ENCODE data around the gene CCDC77.

The CCDC77 gene

GRCh38 chr12:454833-455232 lies 53.4 kb downstream of the CCDC77 start:
- DNase-seq = no peak

GRCh38 chr12:455821-456220 lies 54.4 kb downstream of the CCDC77 start:
- DNase-seq = no peak

- no peak for DNase-seq
These were observed 56.2 kb downstream of the CCDC77 start for GRCh38 chr12:457676-458075.

GRCh38 chr12:459050-459429 lies 57.6 kb downstream of the CCDC77 start:
- no peak for DNase-seq

- peak; percentile 40 for DNase-seq
These were observed 58.2 kb downstream of the CCDC77 start, which contains the start of gene B4GALNT3 for GRCh38 chr12:459430-460258. Gene B4GALNT3, plus strand, starts transcription at chr12:459939. Its CDS starts 438 bp downstream, at chr12:460377.

- DNase-seq = peak; percentile 46
These were observed 59.1 kb downstream of the CCDC77 start for GRCh38 chr12:460261-461230.

- no peak for DNase-seq
These were observed 60.0 kb downstream of the CCDC77 start for GRCh38 chr12:461425-461824.

- DNase-seq = no peak
These were observed 61.7 kb downstream of the CCDC77 start for GRCh38 chr12:462936-463705.

GRCh38 chr12:464484-465267 lies 63.2 kb downstream of the CCDC77 start:
- no peak for DNase-seq

- DNase-seq = no peak
These were observed 64.6 kb downstream of the CCDC77 start for GRCh38 chr12:466039-466438.

GRCh38 chr12:466762-467161 lies 65.3 kb downstream of the CCDC77 start:
- no peak for DNase-seq

GRCh38 chr12:467591-467990 lies 66.1 kb downstream of the CCDC77 start:
- no peak for DNase-seq

- no peak for DNase-seq
These were observed 67.4 kb downstream of the CCDC77 start for GRCh38 chr12:468671-469389.

GRCh38 chr12:470133-470532 lies 68.7 kb downstream of the CCDC77 start:
- no peak for DNase-seq

- no peak for DNase-seq
These were observed 71.8 kb downstream of the CCDC77 start for GRCh38 chr12:473198-473597.

GRCh38 chr12:473863-474577 lies 72.6 kb downstream of the CCDC77 start:
- DNase-seq = no peak

GRCh38 chr12:475286-475685 lies 73.8 kb downstream of the CCDC77 start:
- DNase-seq = no peak

- no peak for DNase-seq
These were observed 77.7 kb downstream of the CCDC77 start for GRCh38 chr12:479161-479560.

GRCh38 chr12:480831-481816 lies 79.7 kb downstream of the CCDC77 start:
- DNase-seq = no peak

All from stimulated activated CD4-positive, alpha-beta T cell treated with anti-CD3 and anti-CD28 coated beads, Interleukin-4, amount 100 ng/mL, for 1 hour (primary cell).